Fibroblast of skin of right biceps (primary cell): ENCODE measurements around the gene PRR7.

Source experiments
- DNase-seq: peaks from one replicate; pipeline ENCODE4 v3.0.0-alpha.2; 2013

Gene PRR7

GRCh38 chr5:177501874-177502678, 55.5 kb downstream of the PRR7 start:
- DNase-seq, result no peak

GRCh38 chr5:177502886-177503285, 56.3 kb downstream of the PRR7 start:
- DNase-seq, result no peak

- DNase-seq, result no peak
Observed at GRCh38 chr5:177503351-177504085, 56.9 kb downstream of the PRR7 start.

DNA sequence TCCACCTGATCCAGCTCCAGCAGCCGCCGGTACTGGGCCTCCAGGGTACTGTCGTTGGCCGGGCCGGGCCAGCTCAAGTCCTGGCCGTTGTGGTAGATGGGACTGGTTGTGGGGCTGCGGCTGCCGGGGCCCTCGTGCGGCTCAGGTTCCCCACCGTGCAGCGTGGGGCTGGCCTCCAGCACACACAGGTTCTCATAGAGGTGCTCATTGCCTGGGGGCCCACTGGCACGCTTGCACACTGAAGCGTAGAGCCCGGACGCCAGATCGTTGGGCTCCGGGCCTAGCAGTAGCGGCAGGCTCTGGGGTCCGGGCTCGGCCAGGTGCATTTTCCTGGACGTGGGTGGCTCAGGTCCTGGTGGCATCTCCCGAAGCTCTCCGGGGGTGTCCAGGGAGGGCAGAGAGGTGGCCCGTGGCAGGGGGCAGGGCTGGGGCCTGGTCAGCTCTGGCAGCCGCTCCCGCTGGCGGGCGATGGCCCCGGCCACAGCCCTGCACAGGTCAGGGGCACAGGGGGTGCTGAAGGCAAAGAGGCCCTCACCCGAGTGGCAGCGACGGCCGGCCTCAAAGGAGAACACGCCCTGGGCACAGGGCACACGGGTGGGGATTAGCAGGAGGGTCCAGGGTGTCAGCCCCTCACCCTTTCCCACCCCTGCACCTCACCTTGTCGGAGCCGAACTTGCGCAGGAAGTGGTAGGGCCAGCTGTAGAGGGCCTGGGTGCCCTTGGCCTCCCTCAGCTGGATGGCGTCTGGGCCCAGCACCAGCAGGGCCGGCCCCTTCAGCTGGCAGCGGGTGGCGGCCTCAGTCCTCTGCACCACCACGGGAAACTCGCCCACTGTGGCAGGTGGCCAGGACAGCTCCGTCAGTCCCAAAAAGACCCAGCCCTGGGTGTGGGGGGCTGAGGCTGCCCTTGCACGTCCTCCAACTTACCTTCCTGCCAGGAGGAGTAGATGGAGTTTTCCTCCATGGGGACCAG, 57.8 kb downstream of the PRR7 start:
- DNase-seq, result no peak

- DNase-seq, result no peak
Observed at GRCh38 chr5:177505075-177505474, 58.5 kb downstream of the PRR7 start.
